Upper lobe of left lung (tissue), 4 donors: Measurements from ENCODE around the gene ZNF625.

ENCODE experiments used
- CTCF ChIP-seq, 6 experiments: fragments of 450-650 bp in 4 of 6; fragments of 200-600 bp in 2 of 6; sonication (generic) in 2 of 6; IDR thresholded peaks; one replicate each; pipeline ENCODE4 v1.5.1; 2016 to 2019; ENCODE audit warnings: antibody characterized with exemption in 6 of 6
- POLR2A ChIP-seq, 4 donors: fragments of 450-650 bp; IDR thresholded peaks; one replicate each; pipeline ENCODE4 v1.5.1; 2016 to 2017; ENCODE audit warnings: antibody characterized with exemption in 4 of 4, mild to moderate bottlenecking in 2 of 4
- POLR2AphosphoS5 ChIP-seq, 2 donors: sonication (generic); formaldehyde crosslinking; IDR thresholded peaks; one replicate each; pipeline ENCODE4 v1.5.1; 2017; ENCODE audit warnings: antibody characterized with exemption in 2 of 2

- TF ChIP-seq CTCF (IDR thresholded peaks at IDR 0.05) (peak in 2 of 6 experiments; percentile 28 to 33), POLR2AphosphoS5 (IDR thresholded peaks at IDR 0.05) (no peak), POLR2A (IDR thresholded peaks at IDR 0.05) (no peak)
Observed at GRCh38 chr19:12202250-12202649, 45.7 kb upstream of the ZNF625 start.
